ENCODE measurements around the gene LYVE1.

The LYVE1 gene

GRCh38 chr11:10534316-10534715 is 34.1 kb downstream of the LYVE1 start:
- Histone ChIP-seq H3K9me3 (replicated peaks; ENCODE audit: low read length) (no peaks in the 10 kb centered on the region), H3K36me3 (ENCODE audit: insufficient read depth, low read length) (peaks cover 11% of the 10 kb centered on the region), H3K4me3 (ENCODE audit: low read length) (no peak overlapping the region), H3K4me2 (ENCODE audit: low read length) (no peak overlapping the region), H3K4me1 (ENCODE audit: control insufficient read depth, insufficient read depth, low read length) (peaks cover 22% of the 10 kb centered on the region), H3K27me3 (ENCODE audit: control insufficient read depth, insufficient read depth, low read length) (no peaks in the 10 kb centered on the region), H3K9ac (ENCODE audit: low read depth, low read length) (no peak overlapping the region)

- H3K36me3 ChIP-seq (ENCODE audit: insufficient read depth, low read length), result peaks cover 20% of the 10 kb centered on the region
- H3K4me2 ChIP-seq (ENCODE audit: low read length), result no peak overlapping the region
- peaks cover 23% of the 10 kb centered on the region for H3K4me1 ChIP-seq (ENCODE audit: control insufficient read depth, insufficient read depth, low read length)
- no peak overlapping the region for H3K4me3 ChIP-seq (ENCODE audit: low read length)
- H3K27me3 ChIP-seq (ENCODE audit: control insufficient read depth, insufficient read depth, low read length), result no peaks in the 10 kb centered on the region
- no peaks in the 10 kb centered on the region for H3K9me3 ChIP-seq (replicated peaks; ENCODE audit: low read length)
- no peak overlapping the region for H3K9ac ChIP-seq (ENCODE audit: low read depth, low read length)
These were observed 35.1 kb downstream of the LYVE1 start for GRCh38 chr11:10533323-10533722.

GRCh38 chr11:10532526-10532925 is 35.9 kb downstream of the LYVE1 start:
- Histone ChIP-seq H3K27me3 (ENCODE audit: control insufficient read depth, insufficient read depth, low read length) (no peaks in the 10 kb centered on the region), H3K9me3 (replicated peaks; ENCODE audit: low read length) (no peaks in the 10 kb centered on the region), H3K4me3 (ENCODE audit: low read length) (no peak overlapping the region), H3K4me1 (ENCODE audit: control insufficient read depth, insufficient read depth, low read length) (peaks cover 21% of the 10 kb centered on the region), H3K36me3 (ENCODE audit: insufficient read depth, low read length) (peaks cover 21% of the 10 kb centered on the region), H3K4me2 (ENCODE audit: low read length) (no peak overlapping the region), H3K9ac (ENCODE audit: low read depth, low read length) (no peak overlapping the region)

- Histone ChIP-seq H3K9ac (ENCODE audit: low read depth, low read length) (no peak overlapping the region), H3K4me3 (ENCODE audit: low read length) (no peak overlapping the region), H3K4me1 (ENCODE audit: control insufficient read depth, insufficient read depth, low read length) (peaks cover 25% of the 10 kb centered on the region), H3K27me3 (ENCODE audit: control insufficient read depth, insufficient read depth, low read length) (no peaks in the 10 kb centered on the region), H3K4me2 (ENCODE audit: low read length) (no peak overlapping the region), H3K9me3 (replicated peaks; ENCODE audit: low read length) (no peaks in the 10 kb centered on the region), H3K36me3 (ENCODE audit: insufficient read depth, low read length) (peaks cover 41% of the 10 kb centered on the region)
These were observed 39.2 kb downstream of the LYVE1 start for GRCh38 chr11:10529279-10529678.

- no peak overlapping the region for H3K4me3 ChIP-seq (ENCODE audit: low read length)
- H3K27me3 ChIP-seq (ENCODE audit: control insufficient read depth, insufficient read depth, low read length), result no peaks in the 10 kb centered on the region
- H3K9me3 ChIP-seq (replicated peaks; ENCODE audit: low read length), result no peaks in the 10 kb centered on the region
- H3K36me3 ChIP-seq (ENCODE audit: insufficient read depth, low read length), result peaks cover 44% of the 10 kb centered on the region
- H3K9ac ChIP-seq (ENCODE audit: low read depth, low read length), result no peak overlapping the region
- H3K4me1 ChIP-seq (ENCODE audit: control insufficient read depth, insufficient read depth, low read length), result peaks cover 25% of the 10 kb centered on the region
- peak overlapping the region; percentile 30 for H3K4me2 ChIP-seq (ENCODE audit: low read length)
These were observed 40.3 kb downstream of the LYVE1 start for GRCh38 chr11:10528121-10528520.

GRCh38 chr11:10526974-10527918 is 41.2 kb downstream of the LYVE1 start:
- H3K4me2 ChIP-seq (ENCODE audit: low read length), result peak overlapping the region; percentile 11
- no peaks in the 10 kb centered on the region for H3K27me3 ChIP-seq (ENCODE audit: control insufficient read depth, insufficient read depth, low read length)
- no peak overlapping the region for H3K9ac ChIP-seq (ENCODE audit: low read depth, low read length)
- H3K4me1 ChIP-seq (ENCODE audit: control insufficient read depth, insufficient read depth, low read length), result peaks cover 25% of the 10 kb centered on the region
- no peak overlapping the region for H3K4me3 ChIP-seq (ENCODE audit: low read length)
- peaks cover 51% of the 10 kb centered on the region for H3K36me3 ChIP-seq (ENCODE audit: insufficient read depth, low read length)
- H3K9me3 ChIP-seq (replicated peaks; ENCODE audit: low read length), result no peaks in the 10 kb centered on the region

- Histone ChIP-seq H3K4me2 (ENCODE audit: low read length) (no peak overlapping the region), H3K9me3 (replicated peaks; ENCODE audit: low read length) (no peaks in the 10 kb centered on the region), H3K27me3 (ENCODE audit: control insufficient read depth, insufficient read depth, low read length) (no peaks in the 10 kb centered on the region), H3K4me3 (ENCODE audit: low read length) (no peak overlapping the region), H3K9ac (ENCODE audit: low read depth, low read length) (no peak overlapping the region), H3K4me1 (ENCODE audit: control insufficient read depth, insufficient read depth, low read length) (peaks cover 25% of the 10 kb centered on the region), H3K36me3 (ENCODE audit: insufficient read depth, low read length) (peaks cover 70% of the 10 kb centered on the region)
These were observed 44.0 kb downstream of the LYVE1 start for GRCh38 chr11:10524471-10524870.

GRCh38 chr11:10522921-10523320 is 45.5 kb downstream of the LYVE1 start:
- Histone ChIP-seq H3K4me2 (ENCODE audit: low read length) (no peak overlapping the region), H3K27me3 (ENCODE audit: control insufficient read depth, insufficient read depth, low read length) (no peaks in the 10 kb centered on the region), H3K9me3 (replicated peaks; ENCODE audit: low read length) (no peaks in the 10 kb centered on the region), H3K4me1 (ENCODE audit: control insufficient read depth, insufficient read depth, low read length) (peaks cover 11% of the 10 kb centered on the region), H3K4me3 (ENCODE audit: low read length) (no peak overlapping the region), H3K9ac (ENCODE audit: low read depth, low read length) (no peak overlapping the region), H3K36me3 (ENCODE audit: insufficient read depth, low read length) (peaks cover 64% of the 10 kb centered on the region)

GRCh38 chr11:10522276-10522675 is 46.2 kb downstream of the LYVE1 start:
- peaks cover 5% of the 10 kb centered on the region for H3K4me1 ChIP-seq (ENCODE audit: control insufficient read depth, insufficient read depth, low read length)
- peaks cover 60% of the 10 kb centered on the region for H3K36me3 ChIP-seq (ENCODE audit: insufficient read depth, low read length)
- no peak overlapping the region for H3K9ac ChIP-seq (ENCODE audit: low read depth, low read length)
- H3K27me3 ChIP-seq (ENCODE audit: control insufficient read depth, insufficient read depth, low read length), result no peaks in the 10 kb centered on the region
- no peak overlapping the region for H3K4me2 ChIP-seq (ENCODE audit: low read length)
- H3K9me3 ChIP-seq (replicated peaks; ENCODE audit: low read length), result no peaks in the 10 kb centered on the region
- no peak overlapping the region for H3K4me3 ChIP-seq (ENCODE audit: low read length)

- Histone ChIP-seq H3K9me3 (replicated peaks; ENCODE audit: low read length) (no peaks in the 10 kb centered on the region), H3K27me3 (ENCODE audit: control insufficient read depth, insufficient read depth, low read length) (no peaks in the 10 kb centered on the region), H3K4me1 (ENCODE audit: control insufficient read depth, insufficient read depth, low read length) (no peaks in the 10 kb centered on the region), H3K36me3 (ENCODE audit: insufficient read depth, low read length) (peaks cover 58% of the 10 kb centered on the region), H3K4me2 (ENCODE audit: low read length) (no peak overlapping the region), H3K4me3 (ENCODE audit: low read length) (no peak overlapping the region), H3K9ac (ENCODE audit: low read depth, low read length) (no peak overlapping the region)
These were observed 47.9 kb downstream of the LYVE1 start for GRCh38 chr11:10520562-10520961.

GRCh38 chr11:10519630-10520029 is 48.8 kb downstream of the LYVE1 start:
- no peaks in the 10 kb centered on the region for H3K27me3 ChIP-seq (ENCODE audit: control insufficient read depth, insufficient read depth, low read length)
- H3K4me2 ChIP-seq (ENCODE audit: low read length), result no peak overlapping the region
- H3K4me3 ChIP-seq (ENCODE audit: low read length), result no peak overlapping the region
- no peak overlapping the region for H3K9ac ChIP-seq (ENCODE audit: low read depth, low read length)
- no peaks in the 10 kb centered on the region for H3K9me3 ChIP-seq (replicated peaks; ENCODE audit: low read length)
- H3K4me1 ChIP-seq (ENCODE audit: control insufficient read depth, insufficient read depth, low read length), result peaks cover 6% of the 10 kb centered on the region
- H3K36me3 ChIP-seq (ENCODE audit: insufficient read depth, low read length), result peaks cover 51% of the 10 kb centered on the region

- H3K36me3 ChIP-seq (ENCODE audit: insufficient read depth, low read length), result peaks cover 50% of the 10 kb centered on the region
- H3K4me3 ChIP-seq (ENCODE audit: low read length), result no peak overlapping the region
- H3K27me3 ChIP-seq (ENCODE audit: control insufficient read depth, insufficient read depth, low read length), result no peaks in the 10 kb centered on the region
These were observed 49.6 kb downstream of the LYVE1 start for GRCh38 chr11:10518891-10519290.

More at GRCh38 chr11:10518891-10519290, 49.6 kb downstream of the LYVE1 start:
- no peaks in the 10 kb centered on the region for H3K9me3 ChIP-seq (replicated peaks; ENCODE audit: low read length)
- no peak overlapping the region for H3K4me2 ChIP-seq (ENCODE audit: low read length)
- peaks cover 13% of the 10 kb centered on the region for H3K4me1 ChIP-seq (ENCODE audit: control insufficient read depth, insufficient read depth, low read length)
- no peak overlapping the region for H3K9ac ChIP-seq (ENCODE audit: low read depth, low read length)

Data from skeletal muscle satellite cell (primary cell).